Fibroblast of skin of left biceps (primary cell): Measurements from ENCODE around the gene HIC2.
A peak's percentile ranks its signal among the peaks of the same experiment; 100 is the strongest.
"Not testable (repeated sequence)": the region's sequence is repeated elsewhere in the genome, so short reads cannot be mapped to it uniquely, and the experiment has no call there.

Experiments used
- DNase-seq, 2 experiments: peaks; one replicate each; pipeline ENCODE4 v3.0.0-alpha.2; 2013; ENCODE audit warnings: low read depth in 2 of 2

The HIC2 gene

GRCh38 chr22:21450858-21451353 lies 33.7 kb downstream of the HIC2 start:
- no peak for DNase-seq

- DNase-seq, result no peak
These were observed 34.7 kb downstream of the HIC2 start for GRCh38 chr22:21451545-21452520.

DNA sequence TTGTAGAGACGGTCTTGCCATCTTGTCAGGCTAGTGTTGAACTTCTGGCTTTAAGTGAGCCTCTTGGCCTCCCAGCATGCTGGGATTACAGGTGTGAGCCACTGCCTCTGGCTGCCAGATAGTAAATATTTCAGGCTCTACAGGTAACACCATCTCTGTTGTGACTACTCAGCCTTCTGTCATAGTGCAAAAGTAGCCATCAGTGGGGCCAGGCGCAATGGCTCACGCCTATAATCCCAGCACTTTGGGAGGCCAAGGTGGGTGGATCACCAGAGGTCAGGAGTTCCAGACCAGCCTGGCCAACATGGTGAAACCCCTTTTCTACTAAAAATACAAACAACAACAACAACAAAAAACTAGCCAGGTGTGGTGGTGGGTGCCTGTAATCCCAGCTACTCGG lies 35.5 kb downstream of the HIC2 start:
- DNase-seq, result not testable (repeated sequence)

DNA sequence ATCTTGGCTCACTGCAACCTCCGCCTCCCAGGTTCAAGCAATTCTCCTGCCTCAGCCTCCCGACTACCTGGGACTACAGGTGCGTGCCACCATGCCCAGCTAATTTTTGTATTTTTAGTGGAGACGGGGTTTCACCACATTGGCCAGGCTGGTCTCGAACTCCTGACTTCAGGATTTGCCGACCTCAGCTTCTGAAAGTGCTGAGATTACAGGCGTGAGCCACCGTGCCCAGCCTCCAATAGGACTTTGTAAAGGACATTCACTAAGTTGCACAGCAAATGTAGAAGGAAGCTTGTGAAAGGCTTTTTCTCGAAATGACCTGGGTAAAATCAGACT lies 37.8 kb downstream of the HIC2 start:
- not testable (repeated sequence) for DNase-seq

DNA sequence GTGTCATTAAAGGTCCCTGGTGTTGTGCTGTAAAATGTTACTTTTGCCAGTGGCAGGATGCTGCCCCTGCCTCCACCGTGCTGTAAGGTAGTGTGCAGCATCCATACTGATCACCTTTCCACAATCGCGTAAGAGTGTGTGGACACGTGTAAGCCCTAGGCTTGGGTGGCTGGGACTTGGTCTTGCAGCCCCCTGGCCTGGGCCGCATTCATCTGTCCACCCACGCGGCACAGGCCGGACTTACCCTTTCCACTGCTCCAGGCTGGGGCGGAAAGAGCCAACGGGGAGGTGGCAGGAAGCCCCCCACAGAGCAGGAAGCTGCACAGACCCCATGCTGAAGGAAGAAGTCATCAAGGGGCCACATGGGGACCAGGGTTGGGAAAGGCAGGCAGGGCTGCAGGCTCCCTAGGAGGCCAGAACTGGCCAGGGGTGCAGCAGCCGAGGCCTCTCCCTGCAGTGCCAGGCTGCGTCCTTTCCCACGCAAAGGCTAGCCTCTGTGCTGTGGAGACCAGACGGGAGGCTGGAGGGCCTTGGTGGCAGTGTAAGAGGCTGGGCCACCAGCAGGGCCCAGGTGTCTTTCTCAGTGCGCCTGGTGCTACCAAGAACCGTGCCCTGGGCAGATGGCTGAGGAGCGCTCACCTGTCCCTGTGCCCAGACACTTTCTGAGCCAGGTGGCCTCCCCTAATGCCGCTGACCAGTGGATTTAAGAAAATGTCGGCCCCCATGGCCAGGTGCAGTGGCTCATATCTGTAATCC lies 38.3 kb downstream of the HIC2 start:
- DNase-seq, result no peak

DNA sequence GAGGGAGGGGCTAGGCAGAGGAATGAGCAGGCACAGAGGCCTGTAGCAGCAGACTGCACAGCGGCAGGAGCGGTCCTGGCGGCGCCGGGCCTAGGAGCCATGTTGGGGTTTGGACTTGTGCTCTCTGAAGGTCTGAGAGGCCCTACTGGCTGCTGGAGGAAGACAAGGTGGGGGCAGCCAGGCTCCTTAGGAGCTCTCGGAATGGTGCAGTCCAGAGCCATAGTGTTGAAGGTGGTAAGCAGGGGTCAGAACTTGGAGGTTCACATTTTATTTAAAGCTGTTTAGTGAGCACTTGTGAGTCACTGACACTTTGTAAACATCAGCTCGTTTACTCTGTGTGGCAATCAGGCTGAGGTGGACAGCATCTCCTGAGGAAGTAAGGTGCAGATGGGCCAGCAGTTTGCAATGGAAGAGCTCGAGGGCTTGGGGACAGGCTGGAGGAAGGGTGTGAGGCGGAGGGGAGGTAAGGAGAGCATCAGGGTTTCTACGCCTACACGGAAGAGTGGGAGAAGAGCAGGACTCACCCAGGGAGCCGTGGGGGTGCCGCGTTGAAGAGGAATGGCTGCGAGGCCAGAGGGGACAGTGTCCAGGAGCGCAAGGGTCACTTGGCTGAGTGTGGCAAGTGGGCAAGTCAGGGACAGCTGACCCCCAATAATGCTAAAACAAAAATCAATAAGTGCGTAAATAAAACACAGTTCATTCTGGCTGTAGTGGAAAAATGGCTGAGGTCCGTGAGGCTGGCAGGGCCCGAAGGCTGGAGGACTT lies 40.0 kb downstream of the HIC2 start:
- DNase-seq, result no peak

DNA sequence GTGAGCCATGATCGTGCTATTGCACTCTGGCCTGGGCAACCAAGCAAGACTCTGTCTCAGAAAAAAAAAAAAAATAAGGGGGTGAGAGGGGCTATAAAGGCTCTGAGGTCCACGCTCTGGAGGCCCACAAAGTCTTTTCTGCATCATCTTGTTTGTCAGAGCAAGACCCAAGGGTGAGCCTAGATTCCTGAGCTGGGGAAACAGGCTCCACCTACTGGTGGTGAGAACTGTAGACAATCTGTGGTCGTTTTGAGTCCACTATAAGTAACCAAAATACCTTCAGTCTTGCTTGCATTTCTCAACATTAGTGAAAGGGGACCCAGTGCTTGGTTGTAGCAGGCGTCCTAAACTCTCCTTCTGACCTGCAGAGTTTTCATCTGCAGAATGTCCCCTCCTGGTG lies 45.5 kb downstream of the HIC2 start:
- DNase-seq, result not testable (repeated sequence)

DNA sequence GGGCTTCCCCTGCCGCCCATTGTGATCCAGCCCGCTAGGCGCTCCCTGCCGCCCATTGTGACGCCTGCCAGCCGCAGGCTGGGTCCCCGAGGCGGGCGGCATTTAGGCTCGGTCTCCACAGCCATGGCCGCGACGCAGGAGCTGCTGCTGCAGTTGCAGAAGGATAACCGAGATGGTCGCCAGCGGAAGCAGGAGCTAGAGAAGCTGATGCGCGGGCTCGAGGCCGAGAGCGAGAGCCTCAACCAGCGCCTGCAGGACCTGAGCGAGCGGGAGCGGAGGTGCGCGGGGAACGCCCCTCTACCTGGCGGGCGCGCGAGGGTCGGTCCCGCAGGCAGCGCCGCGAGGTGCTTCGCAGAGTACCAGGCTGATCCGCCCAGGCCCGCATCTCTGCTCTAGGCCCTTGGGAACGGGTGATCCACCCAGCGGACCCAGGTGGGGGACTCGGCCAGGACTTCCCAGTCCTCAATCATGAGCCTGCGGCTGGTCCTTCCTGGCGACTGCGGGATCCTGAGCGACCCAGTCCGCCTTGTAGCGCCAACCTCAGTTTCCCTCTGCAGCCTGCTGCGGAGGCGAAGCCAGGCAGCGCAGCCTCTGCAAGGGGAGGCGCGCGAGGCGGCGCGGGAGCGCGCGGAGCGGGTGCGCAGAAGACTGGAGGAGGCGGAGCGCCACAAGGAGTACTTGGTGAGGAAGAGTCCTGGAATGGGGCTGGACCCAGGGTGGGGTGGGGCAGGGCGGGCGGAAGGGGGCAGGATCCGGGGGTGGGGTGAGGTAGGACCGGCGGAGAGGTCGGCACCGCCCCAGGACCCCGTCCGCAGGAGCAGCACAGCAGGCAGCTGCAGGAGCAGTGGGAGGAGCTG lies 50.4 kb downstream of the HIC2 start, which contains the start of gene TMEM191C:
Gene TMEM191C, plus strand, starts transcription at position 51 of the 857 bp plus-strand sequence. Its CDS starts 73 bp downstream, at position 124.
- DNase-seq, result not testable (repeated sequence)

- DNase-seq, result peak; percentile 6 to 9
These were observed 51.3 kb downstream of the HIC2 start for GRCh38 chr22:21468194-21469096.

DNA sequence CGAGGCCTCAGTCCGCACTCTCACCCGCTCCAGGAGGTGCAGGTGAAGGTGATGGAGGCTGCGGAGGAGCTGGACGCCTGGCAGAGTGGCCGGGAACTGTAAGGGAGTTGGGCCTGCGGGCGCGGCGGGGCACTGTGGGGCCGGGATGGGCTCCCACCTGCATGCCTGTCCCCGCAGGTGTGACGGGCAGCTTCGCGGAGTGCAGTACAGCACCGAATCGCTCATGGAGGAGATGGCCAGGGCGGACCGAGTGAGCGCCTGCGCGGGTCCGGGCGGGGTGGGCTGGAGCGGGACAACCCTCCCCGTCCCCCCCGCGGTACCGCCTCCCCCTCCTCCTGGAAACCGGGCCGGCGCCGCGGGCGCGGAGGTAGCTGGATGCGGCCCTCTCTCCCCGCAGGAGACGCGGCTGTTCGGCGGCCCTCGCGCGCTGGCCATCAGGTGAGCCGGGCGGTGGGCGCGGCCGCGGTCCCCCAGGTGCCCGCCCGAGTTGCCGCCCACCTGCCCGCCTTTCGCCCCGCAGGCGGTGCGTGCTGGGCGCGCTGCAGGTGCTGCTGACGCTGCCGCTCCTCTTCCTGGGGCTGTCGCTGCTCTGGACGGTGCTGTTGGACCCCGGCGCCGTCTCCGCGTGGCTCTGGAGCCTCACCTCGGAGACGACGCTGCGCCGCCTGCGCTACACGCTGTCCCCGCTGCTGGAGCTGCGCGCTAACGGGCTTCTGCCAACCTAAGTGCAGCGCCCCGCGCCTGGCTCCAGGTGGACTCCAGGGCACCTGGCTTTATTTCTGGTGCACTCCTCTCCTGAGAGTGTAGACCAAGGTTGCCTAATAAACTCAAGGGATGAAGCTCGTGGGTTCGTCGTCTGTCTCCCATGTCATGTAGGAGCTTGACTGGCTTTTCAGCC lies 52.2 kb downstream of the HIC2 start:
- not testable (repeated sequence) for DNase-seq

DNA sequence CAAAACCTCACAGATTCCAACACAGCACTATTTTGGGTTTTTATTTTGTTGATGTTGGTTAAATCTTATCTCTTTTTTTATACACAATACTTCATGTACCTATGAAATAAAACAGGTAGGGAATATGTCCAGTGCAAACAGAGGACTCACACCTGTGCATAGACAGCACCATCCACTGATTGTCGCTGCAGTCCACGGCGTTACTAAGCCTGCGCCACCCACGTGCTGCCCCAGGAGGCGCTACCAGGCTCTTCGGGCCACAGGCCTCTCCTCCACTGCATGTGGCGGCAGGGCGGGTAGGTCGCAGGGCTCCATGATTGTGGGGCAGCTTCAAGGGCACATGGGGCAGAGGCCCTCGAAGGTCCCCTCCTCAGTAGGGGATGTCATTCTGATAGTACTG lies 55.8 kb downstream of the HIC2 start:
- not testable (repeated sequence) for DNase-seq

- not testable (repeated sequence) for DNase-seq
These were observed 56.5 kb downstream of the HIC2 start for GRCh38 chr22:21473664-21474063.

DNA sequence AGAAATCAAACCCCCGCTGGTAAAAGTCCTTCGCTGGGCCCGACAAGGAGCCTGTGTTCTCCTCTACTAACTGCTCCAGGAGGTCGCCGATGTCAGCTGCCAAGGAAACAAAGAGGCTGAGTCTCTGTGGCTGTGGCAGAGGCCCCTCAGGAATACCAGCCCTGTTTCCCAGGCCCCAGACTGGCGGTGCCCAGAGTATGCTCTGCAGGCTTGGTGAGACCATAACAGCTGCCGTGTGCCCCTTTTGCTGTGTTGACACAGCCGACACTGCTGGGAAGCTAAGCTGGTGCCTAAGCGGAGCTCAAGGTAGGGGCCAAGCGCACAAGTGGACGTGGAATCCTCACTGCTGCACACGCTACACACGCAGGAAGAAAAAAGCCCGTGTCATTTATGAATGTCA lies 66.9 kb downstream of the HIC2 start:
- DNase-seq, result not testable (repeated sequence)

DNA sequence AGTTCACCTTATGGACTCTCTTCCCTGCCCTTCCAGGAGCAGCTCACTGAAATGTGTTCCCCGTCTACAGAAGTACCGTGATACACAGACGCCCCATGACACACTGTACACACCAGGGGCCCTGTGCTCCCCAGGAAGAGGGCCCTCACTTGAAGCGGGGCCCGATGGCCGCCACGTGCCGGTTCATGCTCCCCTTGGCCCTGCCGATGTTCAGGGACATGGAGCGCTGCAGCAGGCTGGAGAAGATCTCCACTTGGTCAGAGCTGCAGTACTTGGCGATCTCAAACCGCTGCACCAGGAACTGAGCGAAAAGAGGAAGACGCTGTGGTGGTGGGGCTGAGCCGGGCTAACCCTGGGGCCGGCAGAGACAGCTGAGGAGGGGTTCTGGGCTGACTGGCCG lies 70.6 kb downstream of the HIC2 start:
- DNase-seq, result not testable (repeated sequence)

- not testable (repeated sequence) for DNase-seq
These were observed 72.0 kb downstream of the HIC2 start for GRCh38 chr22:21489149-21489680.

GRCh38 chr22:21490556-21490955 lies 73.4 kb downstream of the HIC2 start:
- DNase-seq, result not testable (repeated sequence)

DNA sequence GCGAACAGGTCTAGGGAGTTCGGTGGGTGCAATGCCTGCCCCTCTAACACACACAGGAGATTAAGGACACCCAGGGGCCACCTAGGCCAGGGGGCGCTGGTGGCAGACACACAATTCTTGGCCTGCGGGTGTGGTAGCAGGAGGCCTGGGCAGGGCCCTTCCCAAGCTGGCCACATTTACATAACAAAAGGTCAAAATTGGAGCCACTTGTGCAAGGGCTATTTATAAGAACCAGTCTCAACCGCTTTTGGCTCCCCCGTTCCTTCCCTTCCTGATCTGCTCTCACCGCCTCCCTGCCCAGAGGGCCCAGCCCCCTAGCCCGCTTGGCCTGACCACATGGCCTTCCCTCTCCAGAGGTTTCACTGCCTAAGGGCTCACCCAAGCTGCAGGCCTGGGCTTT lies 75.1 kb downstream of the HIC2 start:
- not testable (repeated sequence) for DNase-seq
